H1 (cell line): ENCODE results near the gene DES. TPM values are rescaled to one million over a fixed set of nuclear protein-coding genes. Genes with fewer than 3 reads are reported as not detected.
A peak's percentile ranks its signal among the peaks of the same experiment; 100 is the strongest.

ENCODE experiments used
- CTCF ChIA-PET: fragments of 300-600 bp; sonication (Branson Sonifier 250); formaldehyde crosslinking; loops from one replicate; lab custom pipeline; 2021; ENCODE audit not compliant: partially characterized antibody; lab: Charles Lee
- POLR2A ChIA-PET: fragments of 300-600 bp; sonication (Branson Sonifier 250); formaldehyde crosslinking; loops from one replicate; lab custom pipeline; 2021; ENCODE audit warnings: inconsistent platforms; ENCODE audit not compliant: partially characterized antibody; lab: Charles Lee
- DNase-seq, 2 experiments: peaks; one replicate each; pipeline versions ENCODE4 v3.0.0 to v3.0.0-alpha.2; 2010 to 2022; ENCODE audit warnings: low spot score in 2 of 2, low read depth in 1 of 2, mixed read lengths in 1 of 2
- FAIRE-seq: peaks from 2 replicates; lab custom pipeline; 2011; peaks lifted over from hg19 to GRCh38; lab: Jason Lieb, UNC
- H2AFZ ChIP-seq: 2 replicates; pipeline ENCODE4 v1.8.1; 2012; ENCODE audit warnings: low read length, inconsistent platforms
- H2AK5ac ChIP-seq: 2 replicates; pipeline ENCODE4 v1.6.1; 2013; ENCODE audit warnings: low read depth, low read length
- H2BK120ac ChIP-seq: replicated peaks from 2 replicates; pipeline ENCODE3; 2013; ENCODE audit warnings: low read depth, low read length, inconsistent platforms
- H2BK12ac ChIP-seq: 2 replicates; pipeline ENCODE4 v1.6.1; 2013; ENCODE audit warnings: low read depth, low read length
- H2BK15ac ChIP-seq: 2 replicates; pipeline ENCODE4 v1.6.1; 2013; ENCODE audit warnings: low read length
- H2BK20ac ChIP-seq: 2 replicates; pipeline ENCODE4 v1.6.1; 2013; ENCODE audit warnings: low read length
- H2BK5ac ChIP-seq: 2 replicates; pipeline ENCODE4 v1.6.1; 2013; ENCODE audit warnings: low read depth, low read length
- H3K14ac ChIP-seq: 2 replicates; pipeline ENCODE4 v1.6.1; 2013; ENCODE audit warnings: inconsistent platforms; ENCODE audit not compliant: insufficient read length
- H3K18ac ChIP-seq: 2 replicates; pipeline ENCODE4 v1.6.1; 2013; ENCODE audit warnings: low read length; ENCODE audit errors: extremely low read depth
- H3K23ac ChIP-seq: 2 replicates; pipeline ENCODE4 v1.6.1; 2013; ENCODE audit warnings: inconsistent platforms; ENCODE audit not compliant: insufficient read length
- H3K23me2 ChIP-seq: 2 replicates; pipeline ENCODE4 v1.6.1; 2013; ENCODE audit warnings: low read depth, low read length
- H3K27ac ChIP-seq: 2 replicates; pipeline ENCODE4 v1.6.1; 2011; ENCODE audit warnings: low read depth, low read length, inconsistent platforms
- H3K27me3 ChIP-seq, 4 experiments: replicated peaks in 1 of 4; 1 replicate in 1 of 4; 2 replicates in 3 of 4; pipeline versions ENCODE4 v1.6.1 to v1.8.1; 2011 to 2013; ENCODE audit warnings: low read length in 3 of 4, mild to moderate bottlenecking in 3 of 4, inconsistent platforms in 2 of 4, mixed read lengths in 2 of 4, moderate library complexity in 1 of 4; ENCODE audit not compliant: control insufficient read depth in 3 of 4, insufficient read depth in 3 of 4; ENCODE audit errors: extremely low read depth in 1 of 4
- H3K36me3 ChIP-seq, 4 experiments: 2 replicates each; pipeline versions ENCODE4 v1.6.1 to v1.8.1; 2011 to 2013; ENCODE audit warnings: mild to moderate bottlenecking in 4 of 4, low read length in 3 of 4, moderate library complexity in 2 of 4, control low read depth in 1 of 4, inconsistent platforms in 1 of 4; ENCODE audit not compliant: insufficient read depth in 4 of 4, control insufficient read depth in 2 of 4
- H3K4ac ChIP-seq: replicated peaks from 2 replicates; pipeline ENCODE3; 2013; ENCODE audit warnings: low read length, low read depth, mixed read lengths, inconsistent platforms; ENCODE audit not compliant: insufficient read length
- H3K4me1 ChIP-seq, 4 experiments: replicated peaks in 1 of 4; 1 replicate in 1 of 4; 2 replicates in 3 of 4; pipeline versions ENCODE4 v1.6.1 to v1.8.1; 2011 to 2013; ENCODE audit warnings: low read length in 3 of 4, inconsistent platforms in 2 of 4, mixed read lengths in 1 of 4; ENCODE audit not compliant: insufficient read depth in 4 of 4, control insufficient read depth in 3 of 4
- H3K4me2 ChIP-seq, 2 experiments: 2 replicates each; pipeline versions ENCODE4 v1.6.1 to v1.8.1; 2011 to 2013; ENCODE audit warnings: low read depth in 2 of 2, low read length in 2 of 2, control low read depth in 1 of 2, inconsistent platforms in 1 of 2, mild to moderate bottlenecking in 1 of 2; ENCODE audit not compliant: insufficient read depth in 1 of 2
- H3K4me3 ChIP-seq, 4 experiments: fragments of 200-600, 300-600 bp in 1 of 4; sonication (generic), shearing (Covaris generic), sonication (Bioruptor Twin) in 1 of 4; 2 replicates each; pipeline versions ENCODE4 v1.5.1 to v1.8.1; 2011 to 2016; ENCODE audit warnings: low read length in 4 of 4, low read depth in 3 of 4, control low read depth in 2 of 4, inconsistent platforms in 2 of 4, mild to moderate bottlenecking in 2 of 4, mixed read lengths in 1 of 4, moderate library complexity in 1 of 4; ENCODE audit not compliant: insufficient read depth in 2 of 4; ENCODE audit errors: extremely low read depth in 1 of 4
- H3K56ac ChIP-seq: replicated peaks from 2 replicates; pipeline ENCODE3; 2013; ENCODE audit warnings: low read depth, mild to moderate bottlenecking, mixed read lengths, low read length, inconsistent platforms; ENCODE audit not compliant: insufficient read length
- H3K79me1 ChIP-seq: 2 replicates; pipeline ENCODE4 v1.6.1; 2013; ENCODE audit warnings: low read depth, low read length, control low read depth
- H3K79me2 ChIP-seq, 2 experiments: 2 replicates each; pipeline versions ENCODE4 v1.6.1 to v1.8.1; 2012 to 2013; ENCODE audit warnings: low read length in 2 of 2, mild to moderate bottlenecking in 2 of 2, inconsistent platforms in 1 of 2; ENCODE audit not compliant: insufficient read depth in 2 of 2, control insufficient read depth in 1 of 2
- H3K9ac ChIP-seq, 4 experiments: replicated peaks in 1 of 4; 1 replicate in 1 of 4; 2 replicates in 3 of 4; pipeline versions ENCODE4 v1.6.1 to v1.8.1; 2011 to 2013; ENCODE audit warnings: low read depth in 3 of 4, low read length in 3 of 4, control low read depth in 2 of 4, mild to moderate bottlenecking in 2 of 4, moderate library complexity in 2 of 4, inconsistent platforms in 1 of 4; ENCODE audit errors: extremely low read depth in 1 of 4
- H3K9me3 ChIP-seq, 2 experiments: 2 replicates each; pipeline versions ENCODE4 v1.6.1 to v1.8.1; 2012 to 2013; ENCODE audit warnings: mild to moderate bottlenecking in 2 of 2, moderate library complexity in 2 of 2, control low read depth in 1 of 2, inconsistent platforms in 1 of 2, low read depth in 1 of 2, low read length in 1 of 2, mixed read lengths in 1 of 2; ENCODE audit not compliant: insufficient read depth in 2 of 2
- H4K20me1 ChIP-seq, 2 experiments: replicated peaks in 1 of 2; 2 replicates each; pipeline versions ENCODE3 to v1.8.1; 2011 to 2013; ENCODE audit warnings: inconsistent platforms in 2 of 2, low read length in 2 of 2, mild to moderate bottlenecking in 1 of 2; ENCODE audit not compliant: insufficient read depth in 2 of 2, control insufficient read depth in 1 of 2
- H4K5ac ChIP-seq: 2 replicates; pipeline ENCODE4 v1.6.1; 2013; ENCODE audit warnings: low read length, low read depth, mixed read lengths, inconsistent platforms; ENCODE audit not compliant: insufficient read length
- H4K8ac ChIP-seq: 2 replicates; pipeline ENCODE4 v1.8.0; 2013; ENCODE audit warnings: mild to moderate bottlenecking, moderate library complexity, low read length, inconsistent platforms; ENCODE audit not compliant: insufficient read depth; ENCODE audit errors: extremely low read depth
- H4K91ac ChIP-seq: replicated peaks from 2 replicates; pipeline ENCODE3; 2013; ENCODE audit warnings: low read length, mixed read lengths, inconsistent platforms; ENCODE audit not compliant: insufficient read length
- BRCA1 ChIP-seq: IDR thresholded peaks from 2 replicates; pipeline ENCODE4 v1.6.1; 2012; ENCODE audit warnings: low read depth, low read length, improper control_type of control experiment
- CTBP2 ChIP-seq: IDR thresholded peaks from 2 replicates; pipeline ENCODE4 v1.7.0; 2011; ENCODE audit warnings: borderline replicate concordance, mild to moderate bottlenecking, moderate library complexity, mixed read lengths, low read length; ENCODE audit not compliant: insufficient read depth, insufficient read length
- FOSL1 ChIP-seq: IDR thresholded peaks from 2 replicates; pipeline ENCODE4 v1.6.1; 2011; ENCODE audit warnings: mild to moderate bottlenecking, low read depth, low read length, moderate library complexity; ENCODE audit not compliant: insufficient read depth
- SIX5 ChIP-seq: IDR thresholded peaks from 2 replicates; pipeline ENCODE4 v1.6.1; 2011; ENCODE audit warnings: mild to moderate bottlenecking, low read depth, low read length
- SP4 ChIP-seq: IDR thresholded peaks from 2 replicates; pipeline ENCODE4 v1.6.1; 2012; ENCODE audit warnings: low read length, inconsistent platforms
- SUZ12 ChIP-seq: fragments of 200-600 bp; sonication (generic); IDR thresholded peaks from 2 replicates; pipeline ENCODE4 v1.6.1; 2012; ENCODE audit warnings: mild to moderate bottlenecking, inconsistent platforms, low read length, moderate library complexity, mixed read lengths
- TEAD4 ChIP-seq: IDR thresholded peaks from 2 replicates; pipeline ENCODE4 v1.6.1; 2012; ENCODE audit warnings: low read depth, low read length, inconsistent platforms, mixed read lengths
- WGBS, 2 experiments: shearing (Covaris generic) in 1 of 2; methylation state at CpG; one replicate each; pipeline versions ENCODE4 v1.1.6 to v1.1.7; 2013 to 2015; ENCODE audit warnings: low lambda C conversion rate in 2 of 2, mixed read lengths in 2 of 2, inconsistent platforms in 1 of 2, low coverage in 1 of 2, missing lambda C conversion rate in 1 of 2; ENCODE audit not compliant: insufficient replicate concordance in 2 of 2, insufficient coverage in 1 of 2, insufficient read length in 1 of 2; ENCODE audit errors: extremely low coverage in 1 of 2, missing lambda C conversion rate in 1 of 2; 5-methylcytosine and 5-hydroxymethylcytosine counted together
- polyA plus RNA-seq, 7 experiments: library from polyadenylated mRNA; depleted of rRNA in 3 of 7; stranded (reverse) in 5 of 7; unstranded in 2 of 7; fragments of >200 nt in 5 of 7; fragments of 200-250 nt in 2 of 7; gene quantifications; 1 replicate in 5 of 7; 2 replicates in 1 of 7; 4 replicates in 1 of 7; pipeline versions ENCODE4 v1.2.1 to v1.2.3, GENCODE V29; 2011 to 2013; ENCODE audit warnings: missing spikeins in 2 of 7, mixed read lengths in 2 of 7
- total RNA-seq: library from RNA; stranded (reverse); fragmentation: NEBNext Ultra II Directional; extraction: Animal tissue kit (Norgen Biotek cat#: 25700); gene quantifications from 2 replicates; pipeline ENCODE4 v1.2.1, GENCODE V29; 2021
- TF ChIP-seq, protein P1 (sequence below): IDR thresholded peaks from 2 replicates; pipeline ENCODE4 v1.6.1; 2012; ENCODE audit warnings: inconsistent platforms

Gene DES
- total and polyA plus RNA-seq, 2 of the 8 experiments (the other 6 are each of a cell fraction or from before 2014, with no cell fraction given) = 1.8 to 4.3 TPM

DNA sequence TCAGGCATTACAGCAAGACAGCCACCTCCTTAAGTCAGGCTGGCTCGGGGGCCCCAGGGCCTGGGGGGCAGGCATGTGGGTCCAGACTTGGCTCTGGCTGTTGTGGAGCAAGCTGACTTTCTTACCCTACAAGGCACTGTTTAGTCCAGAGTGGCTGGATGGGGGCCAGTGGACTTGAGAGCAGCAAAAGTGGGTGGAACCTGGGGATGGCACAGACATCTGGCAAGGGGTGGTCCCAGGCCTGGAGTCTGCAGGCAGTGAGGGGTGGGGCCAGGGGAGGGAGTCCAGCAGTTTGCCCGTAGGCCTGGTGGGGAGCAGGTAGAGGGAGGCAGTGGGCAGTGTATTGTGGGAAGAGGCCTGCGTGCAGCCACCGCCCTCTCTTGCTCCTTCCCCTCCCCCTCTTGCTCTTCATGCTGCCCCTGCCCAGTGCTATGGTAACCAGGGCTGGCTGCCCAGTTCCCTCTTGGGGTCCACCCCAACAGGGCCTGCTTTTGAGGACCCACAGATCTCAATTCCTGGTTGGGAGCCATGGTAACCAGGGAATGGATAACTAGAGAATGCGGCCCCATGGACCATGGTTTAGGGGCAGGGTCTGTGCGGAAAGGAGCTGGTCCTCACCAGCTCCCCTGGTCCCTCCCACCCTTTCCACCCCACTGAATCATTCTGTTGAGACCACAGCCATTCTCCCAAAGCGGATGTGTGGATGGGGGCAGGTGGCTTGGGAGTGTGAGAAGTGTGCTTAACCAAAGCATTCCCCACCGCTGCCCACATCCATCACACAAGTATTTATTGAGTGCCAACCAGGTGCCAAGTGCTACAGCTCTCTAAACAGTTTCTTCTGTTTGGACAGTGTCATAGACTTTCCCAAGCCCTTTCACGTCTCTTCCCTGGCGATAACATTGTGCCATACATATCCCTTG, 35.8 kb downstream of the DES start:
- peaks cover 0 to 19% (median 3%) of the 10 kb centered on the region in 4 experiments; a peak in 5 of 7 replicates for H3K4me1 ChIP-seq
- no peaks in the 10 kb centered on the region for H3K9me3 ChIP-seq
- no peak overlapping the region for H4K91ac ChIP-seq
- no peaks in the 10 kb centered on the region for H3K36me3 ChIP-seq
- H3K27ac ChIP-seq = no peak overlapping the region
- H4K5ac ChIP-seq = no peak overlapping the region
- no peak overlapping the region for H2AFZ ChIP-seq
- no peak overlapping the region for H3K4ac ChIP-seq
- H3K56ac ChIP-seq = no peak overlapping the region
- H2BK120ac ChIP-seq = no peak overlapping the region
- H4K8ac ChIP-seq = no peak overlapping the region; the same call in 1 of the 2 replicates
- no peaks in the 10 kb centered on the region for H3K79me1 ChIP-seq
- H2BK15ac ChIP-seq = no peak overlapping the region
- no peak for TF ChIP-seq SP4
- TF ChIP-seq SUZ12 = no peak
- TF ChIP-seq FOSL1 = no peak
- TF ChIP-seq, protein P1, sequence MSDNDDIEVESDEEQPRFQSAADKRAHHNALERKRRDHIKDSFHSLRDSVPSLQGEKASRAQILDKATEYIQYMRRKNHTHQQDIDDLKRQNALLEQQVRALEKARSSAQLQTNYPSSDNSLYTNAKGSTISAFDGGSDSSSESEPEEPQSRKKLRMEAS = no peak
- TF ChIP-seq SIX5 = no peak
- no peak for TF ChIP-seq TEAD4
- no peak for TF ChIP-seq BRCA1
- TF ChIP-seq CTBP2 = no peak
- FAIRE-seq (no peak), DNase-seq (no peak)
- H3K23ac ChIP-seq = no peak overlapping the region
- peaks cover 0 to 5% (median 4%) of the 10 kb centered on the region in 4 experiments; a peak in 4 of 7 replicates for H3K27me3 ChIP-seq
- no peak overlapping the region for H2BK20ac ChIP-seq
- H3K4me2 ChIP-seq = no peak overlapping the region
- H3K4me3 ChIP-seq = no peak overlapping the region
- ChIA-PET POLR2A (interaction anchor here (0.8 to 1.7 kb wide), 5 partner anchors 10 to 30 kb away, joined by 3 to 5 read pairs (median 3); no protein-coding TSS in a partner anchor), CTCF (interaction anchor here (0.7 to 113.1 kb wide), 8 partner anchors 4 to 436 kb away, joined by 3 to 7248 read pairs (median 24); partner anchors contain the start of genes ASIC4, CHPF, DES and GMPPA)
- H3K9ac ChIP-seq = no peak overlapping the region
- no peak overlapping the region for H2AK5ac ChIP-seq
- H4K20me1 ChIP-seq = peaks cover 2 to 5% of the 10 kb centered on the region in 2 experiments
- no peak overlapping the region for H2BK5ac ChIP-seq
- H3K14ac ChIP-seq = no peak overlapping the region
- no peaks in the 10 kb centered on the region for H3K79me2 ChIP-seq
- H2BK12ac ChIP-seq = no peak overlapping the region
- 93% methylated on average over 7 of the region's 10 CpGs; no CpG with 5 or more reads in 1 of the 2 experiments for WGBS, 2 experiments
- peak overlapping the region; percentile 32; the same call in 1 of the 2 replicates for H3K18ac ChIP-seq
- H3K23me2 ChIP-seq = no peaks in the 10 kb centered on the region
